PC-3 (cell line): ENCODE data around the gene CCDC183. TPM values are rescaled to one million over a fixed set of nuclear protein-coding genes. Genes with fewer than 3 reads are reported as not detected.

Experiments
- ATAC-seq: fragments of 200-7000 bp; cut with Tn5 transposase; 2 replicates; pipeline ENCODE4 v1.9.1; 2020; ENCODE audit warnings: mild to moderate bottlenecking, moderate library complexity
- BruUV-seq: library from RNA; stranded (reverse); fragments of 400-500 nt; replicated peaks from 2 replicates; lab custom pipeline; 2021; lab: Mats Ljungman, UMichigan
- CTCF ChIA-PET: fragments of 300-600 bp; sonication (Branson Sonifier 250); formaldehyde crosslinking; loops from one replicate; lab custom pipeline; 2022; ENCODE audit warnings: antibody characterized with exemption; lab: Charles Lee
- POLR2A ChIA-PET: fragments of 300-600 bp; sonication (Branson Sonifier 250); formaldehyde crosslinking; loops from one replicate; lab custom pipeline; 2022; ENCODE audit warnings: antibody characterized with exemption; ENCODE audit not compliant: unreplicated experiment; lab: Charles Lee
- DNase-seq: peaks from one replicate; pipeline ENCODE4 v3.0.0-alpha.2; 2015
- H2AFZ ChIP-seq: fragments of 300-600 bp; sonication (generic); 2 replicates; pipeline ENCODE4 v1.6.0; 2016; ENCODE audit warnings: antibody characterized with exemption, low read length
- H3F3A ChIP-seq: fragments of 300-600 bp; sonication (generic); one replicate; pipeline ENCODE4 v1.6.0; 2017; ENCODE audit warnings: antibody characterized with exemption, low read length, control low read depth, mild to moderate bottlenecking; ENCODE audit not compliant: unreplicated experiment
- H3K27ac ChIP-seq: fragments of 300-600 bp; sonication (generic); 2 replicates; pipeline ENCODE4 v1.5.1; 2016; ENCODE audit warnings: mild to moderate bottlenecking, low read length
- H3K27me3 ChIP-seq: fragments of 300-600 bp; sonication (generic); 2 replicates; pipeline ENCODE4 v1.6.1; 2016; ENCODE audit warnings: low read length, mixed read lengths
- H3K36me3 ChIP-seq: fragments of 300-600 bp; sonication (generic); 2 replicates; pipeline ENCODE4 v1.6.1; 2016; ENCODE audit warnings: low read depth, mixed run types, low read length, mixed read lengths
- H3K4me1 ChIP-seq: fragments of 300-600 bp; sonication (generic); 2 replicates; pipeline ENCODE4 v1.5.1; 2016; ENCODE audit warnings: low read length; ENCODE audit not compliant: insufficient read depth
- H3K4me2 ChIP-seq: fragments of 300-600 bp; sonication (generic); 2 replicates; pipeline ENCODE4 v1.6.0; 2016; ENCODE audit warnings: low read length
- H3K4me3 ChIP-seq: fragments of 300-600 bp; sonication (generic); 2 replicates; pipeline ENCODE4 v1.5.1; 2016; ENCODE audit warnings: mild to moderate bottlenecking, low read length, mixed read lengths
- H3K79me2 ChIP-seq: fragments of 300-600 bp; sonication (generic); 2 replicates; pipeline ENCODE4 v1.6.1; 2017; ENCODE audit warnings: low read length, mixed read lengths
- H3K9ac ChIP-seq: fragments of 300-600 bp; sonication (generic); 2 replicates; pipeline ENCODE4 v1.6.0; 2016; ENCODE audit warnings: mild to moderate bottlenecking, low read length
- H3K9me2 ChIP-seq: fragments of 300-600 bp; sonication (generic); replicated peaks from 2 replicates; pipeline ENCODE4 v1.6.1; 2016; ENCODE audit warnings: mixed run types, low read length, mixed read lengths
- H3K9me3 ChIP-seq: fragments of 300-600 bp; sonication (generic); 2 replicates; pipeline ENCODE4 v1.6.1; 2016; ENCODE audit warnings: low read length, mixed read lengths
- H4K20me1 ChIP-seq: fragments of 300-600 bp; sonication (generic); 2 replicates; pipeline ENCODE4 v1.6.1; 2016; ENCODE audit warnings: low read length, mixed read lengths
- CTCF ChIP-seq: fragments of 300-600 bp; sonication (generic); conservative IDR thresholded peaks from 2 replicates; pipeline ENCODE4 v1.5.1; 2017; ENCODE audit warnings: antibody characterized with exemption, low read depth, mild to moderate bottlenecking, low read length
- EZH2 ChIP-seq: fragments of 300-600 bp; sonication (generic); IDR thresholded peaks from one replicate; pipeline ENCODE4 v1.6.1; 2017; ENCODE audit warnings: antibody characterized with exemption, mild to moderate bottlenecking, low read length; ENCODE audit not compliant: unreplicated experiment
- EZH2phosphoT487 ChIP-seq: fragments of 300-600 bp; sonication (generic); IDR thresholded peaks from 2 replicates; pipeline ENCODE4 v1.6.1; 2018; ENCODE audit warnings: mild to moderate bottlenecking, antibody characterized with exemption, low read length, borderline replicate concordance
- intact Hi-C: fragments of 100-400 bp; cut with micrococcal nuclease; formaldehyde crosslinking; loops from 2 replicates; pipeline ENCODE4 v1.9.0; 2023
- total RNA-seq: library from RNA; depleted of rRNA; stranded (reverse); fragments of >200 nt; gene quantifications from 2 replicates; pipeline ENCODE4 v1.2.3, GENCODE V29; 2014

CCDC183 gene
- total RNA-seq, 1 experiment from 2014 or later: 0.87 TPM

GRCh38 chr9:136851941-136852663 lies 56.0 kb downstream of the CCDC183 start, which contains the start of gene MAMDC4:
TSS of gene MAMDC4 (plus strand) at chr9:136852346. CDS start at chr9:136852417, 71 bp downstream.
- Histone ChIP-seq H3K9ac (no peak within 1 kb of the TSS), H3K27ac (no peak within 1 kb of the TSS), H3K79me2 (no peaks in the 10 kb centered on the region), H3K9me2 (no peaks in the 10 kb centered on the region), H4K20me1 (no peaks in the 10 kb centered on the region), H3F3A (no peaks in the 10 kb centered on the region), H3K27me3 (no peaks in the 10 kb centered on the region), H3K4me1 (peaks cover 8% of the 10 kb centered on the region), H3K9me3 (no peaks in the 10 kb centered on the region), H2AFZ (no peak within 1 kb of the TSS), H3K4me3 (no peak within 1 kb of the TSS), H3K36me3 (no peaks in the 10 kb centered on the region), H3K4me2 (no peak within 1 kb of the TSS)
- BruUV-seq: no TSS peak
- no peak for ATAC-seq
- ChIA-PET CTCF (no interaction called here), POLR2A (no interaction called here)
- TF ChIP-seq CTCF: no peak
- TF ChIP-seq EZH2phosphoT487: no peak
- no peak for TF ChIP-seq EZH2
- DNase-seq: no peak
- intact Hi-C loops: no loop called here

GRCh38 chr9:136852664-136853595 lies 56.8 kb downstream of the CCDC183 start:
- intact Hi-C loops: no loop called here
- no peak for DNase-seq
- no peak overlapping the region for H3K9ac ChIP-seq
- H3K9me2 ChIP-seq: no peaks in the 10 kb centered on the region
- no peaks in the 10 kb centered on the region for H3K9me3 ChIP-seq
- TF ChIP-seq CTCF (no peak), EZH2phosphoT487 (no peak), EZH2 (no peak)
- no peak overlapping the region for H3K4me2 ChIP-seq
- no peaks in the 10 kb centered on the region for H3K36me3 ChIP-seq
- no peaks in the 10 kb centered on the region for H3K27me3 ChIP-seq
- peaks cover 8% of the 10 kb centered on the region for H3K4me1 ChIP-seq
- no peaks in the 10 kb centered on the region for H4K20me1 ChIP-seq
- no peaks in the 10 kb centered on the region for H3F3A ChIP-seq
- no peaks in the 10 kb centered on the region for H3K79me2 ChIP-seq
- ChIA-PET CTCF (no interaction called here), POLR2A (no interaction called here)
- H3K4me3 ChIP-seq: no peak overlapping the region
- no peak for ATAC-seq
- H2AFZ ChIP-seq: no peak overlapping the region
- no TSS peak for BruUV-seq
- H3K27ac ChIP-seq: no peak overlapping the region
